ENCODE data around the gene SEMA4F. TPM values are rescaled to one million over a fixed set of nuclear protein-coding genes. Genes with fewer than 3 reads are reported as not detected.

Gene SEMA4F
- total RNA-seq, 4 donors from 2014 or later = 1.3 to 14.5 (median 4.8) TPM

DNA sequence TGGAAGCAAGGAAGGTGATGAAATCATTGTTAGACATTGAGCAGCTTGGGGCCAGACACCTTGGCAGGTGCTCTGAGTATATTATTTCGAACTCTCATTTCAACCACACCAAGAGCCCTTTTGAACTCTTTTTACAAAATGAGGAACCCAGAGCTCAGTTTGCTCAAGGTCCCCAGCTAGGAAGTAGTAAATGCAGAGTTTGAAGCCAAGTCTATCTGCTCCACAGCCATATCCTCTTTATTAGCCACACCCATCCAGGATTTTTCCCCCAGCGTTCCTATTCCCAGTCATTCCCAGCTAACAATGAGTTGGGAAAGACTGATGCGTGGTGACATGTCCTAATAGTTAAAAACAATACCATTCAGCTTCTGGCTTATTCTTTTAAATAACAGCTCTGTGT, 40.2 kb downstream of the SEMA4F start:
- no peaks in the 10 kb centered on the region for H3K27me3 ChIP-seq
- no peak for DNase-seq
- intact Hi-C loops (cut with DNase I; ENCODE audit: low total_unique reads) = no loop called here
- no peaks in the 10 kb centered on the region for H3K4me1 ChIP-seq
- H3K4me3 ChIP-seq = no peak overlapping the region
- H3K27ac ChIP-seq = no peak overlapping the region
- no peaks in the 10 kb centered on the region for H3K36me3 ChIP-seq
- TF ChIP-seq, protein P1, sequence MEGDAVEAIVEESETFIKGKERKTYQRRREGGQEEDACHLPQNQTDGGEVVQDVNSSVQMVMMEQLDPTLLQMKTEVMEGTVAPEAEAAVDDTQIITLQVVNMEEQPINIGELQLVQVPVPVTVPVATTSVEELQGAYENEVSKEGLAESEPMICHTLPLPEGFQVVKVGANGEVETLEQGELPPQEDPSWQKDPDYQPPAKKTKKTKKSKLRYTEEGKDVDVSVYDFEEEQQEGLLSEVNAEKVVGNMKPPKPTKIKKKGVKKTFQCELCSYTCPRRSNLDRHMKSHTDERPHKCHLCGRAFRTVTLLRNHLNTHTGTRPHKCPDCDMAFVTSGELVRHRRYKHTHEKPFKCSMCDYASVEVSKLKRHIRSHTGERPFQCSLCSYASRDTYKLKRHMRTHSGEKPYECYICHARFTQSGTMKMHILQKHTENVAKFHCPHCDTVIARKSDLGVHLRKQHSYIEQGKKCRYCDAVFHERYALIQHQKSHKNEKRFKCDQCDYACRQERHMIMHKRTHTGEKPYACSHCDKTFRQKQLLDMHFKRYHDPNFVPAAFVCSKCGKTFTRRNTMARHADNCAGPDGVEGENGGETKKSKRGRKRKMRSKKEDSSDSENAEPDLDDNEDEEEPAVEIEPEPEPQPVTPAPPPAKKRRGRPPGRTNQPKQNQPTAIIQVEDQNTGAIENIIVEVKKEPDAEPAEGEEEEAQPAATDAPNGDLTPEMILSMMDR (IDR thresholded peaks at IDR 0.05) = no peak
- no peak for TF ChIP-seq POLR2A (IDR thresholded peaks at IDR 0.05)
- no peaks in the 10 kb centered on the region for H3K9me3 ChIP-seq

DNA sequence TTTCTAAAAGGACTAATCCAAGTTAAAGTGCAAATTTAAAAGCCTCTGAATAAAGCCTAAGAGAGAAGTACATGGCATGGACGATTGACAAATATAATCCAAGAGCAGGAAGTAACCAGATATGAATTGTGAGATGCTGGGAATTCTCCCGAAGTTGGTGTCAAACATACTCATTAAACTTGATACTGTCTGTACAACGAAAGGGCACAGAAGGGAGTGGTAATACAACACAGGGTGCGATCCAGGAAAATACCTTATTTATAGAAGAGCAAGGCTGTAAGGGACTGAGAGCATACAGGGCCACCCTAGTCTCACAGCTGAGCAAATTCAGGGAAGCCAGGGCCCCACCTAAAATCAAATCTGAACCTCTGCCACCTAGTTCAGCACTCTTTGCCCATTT, 41.6 kb downstream of the SEMA4F start:
- no peaks in the 10 kb centered on the region for H3K9me3 ChIP-seq
- TF ChIP-seq, protein P1 (IDR thresholded peaks at IDR 0.05) = no peak
- no peak for TF ChIP-seq POLR2A (IDR thresholded peaks at IDR 0.05)
- H3K4me3 ChIP-seq = no peak overlapping the region
- no peaks in the 10 kb centered on the region for H3K27me3 ChIP-seq
- no peaks in the 10 kb centered on the region for H3K4me1 ChIP-seq
- intact Hi-C loops (cut with DNase I; ENCODE audit: low total_unique reads) = no loop called here
- no peak overlapping the region for H3K27ac ChIP-seq
- H3K36me3 ChIP-seq = no peaks in the 10 kb centered on the region
- DNase-seq = no peak

DNA sequence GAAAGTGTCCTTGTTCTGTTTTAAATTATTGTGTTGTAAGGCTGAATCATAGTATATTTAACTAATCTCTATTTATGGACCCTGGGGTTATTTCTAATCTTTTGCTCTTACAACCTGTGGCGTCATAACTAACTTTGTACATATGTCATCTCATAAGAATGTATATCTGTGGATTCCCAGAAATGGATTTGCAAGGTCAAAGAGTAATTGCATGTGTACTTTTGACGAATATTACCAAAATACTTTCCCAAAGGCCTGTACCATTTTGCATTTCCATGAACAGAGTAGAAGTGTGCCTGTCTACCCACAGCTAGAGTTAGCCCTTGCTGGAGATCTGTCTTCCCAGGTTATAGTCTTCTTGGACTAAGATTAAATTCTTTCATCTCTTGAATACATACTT, 42.8 kb downstream of the SEMA4F start:
- Histone ChIP-seq H3K27ac (no peak overlapping the region), H3K4me3 (no peak overlapping the region), H3K27me3 (no peaks in the 10 kb centered on the region), H3K9me3 (no peaks in the 10 kb centered on the region), H3K36me3 (no peaks in the 10 kb centered on the region), H3K4me1 (no peaks in the 10 kb centered on the region)
- intact Hi-C loops (cut with DNase I; ENCODE audit: low total_unique reads) = no loop called here
- TF ChIP-seq, protein P1 (IDR thresholded peaks at IDR 0.05) = no peak
- TF ChIP-seq POLR2A (IDR thresholded peaks at IDR 0.05) = no peak
- no peak for DNase-seq

DNA sequence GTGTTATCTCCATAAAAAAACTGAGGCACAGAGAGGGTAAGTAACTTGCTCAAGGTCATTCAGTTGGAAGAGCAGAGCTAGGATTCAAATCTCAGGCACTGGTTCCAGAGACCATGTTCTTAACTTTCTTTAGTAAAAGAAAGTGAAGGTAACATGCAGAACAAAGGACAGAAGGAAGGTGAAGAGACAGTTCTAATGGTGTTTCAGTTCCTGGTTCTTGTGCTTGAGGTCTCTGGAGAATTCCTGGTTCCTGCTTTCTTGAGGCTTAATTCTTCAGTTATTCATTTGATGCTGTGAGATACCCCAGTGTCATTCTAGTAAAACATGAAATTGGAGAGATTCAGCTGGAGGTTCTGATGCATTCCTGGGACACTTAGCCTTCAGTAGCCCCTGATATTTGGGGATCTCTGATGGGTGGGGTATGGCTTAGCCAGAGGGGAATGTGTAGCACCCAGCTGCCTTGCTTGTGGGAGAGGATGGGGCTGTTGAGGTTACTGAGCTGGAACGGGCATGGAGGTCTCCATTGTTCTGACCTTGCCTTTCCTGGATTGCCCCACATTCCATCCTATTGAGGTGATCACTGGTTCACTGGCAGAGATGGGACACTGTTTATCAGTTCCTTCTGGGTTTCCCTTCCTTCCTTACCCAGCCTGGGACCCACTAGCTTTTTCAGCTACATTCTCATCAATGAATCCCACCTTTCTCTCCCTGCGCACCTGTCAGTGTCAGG, 46.8 kb downstream of the SEMA4F start:
- Histone ChIP-seq H3K9me3 (no peaks in the 10 kb centered on the region), H3K36me3 (no peaks in the 10 kb centered on the region), H3K4me3 (no peak overlapping the region), H3K27ac (no peak overlapping the region), H3K4me1 (no peaks in the 10 kb centered on the region), H3K27me3 (no peaks in the 10 kb centered on the region)
- intact Hi-C loops (cut with DNase I; ENCODE audit: low total_unique reads) = no loop called here
- TF ChIP-seq, protein P1 (IDR thresholded peaks at IDR 0.05) = no peak
- no peak for TF ChIP-seq POLR2A (IDR thresholded peaks at IDR 0.05)
- no peak for DNase-seq

DNA sequence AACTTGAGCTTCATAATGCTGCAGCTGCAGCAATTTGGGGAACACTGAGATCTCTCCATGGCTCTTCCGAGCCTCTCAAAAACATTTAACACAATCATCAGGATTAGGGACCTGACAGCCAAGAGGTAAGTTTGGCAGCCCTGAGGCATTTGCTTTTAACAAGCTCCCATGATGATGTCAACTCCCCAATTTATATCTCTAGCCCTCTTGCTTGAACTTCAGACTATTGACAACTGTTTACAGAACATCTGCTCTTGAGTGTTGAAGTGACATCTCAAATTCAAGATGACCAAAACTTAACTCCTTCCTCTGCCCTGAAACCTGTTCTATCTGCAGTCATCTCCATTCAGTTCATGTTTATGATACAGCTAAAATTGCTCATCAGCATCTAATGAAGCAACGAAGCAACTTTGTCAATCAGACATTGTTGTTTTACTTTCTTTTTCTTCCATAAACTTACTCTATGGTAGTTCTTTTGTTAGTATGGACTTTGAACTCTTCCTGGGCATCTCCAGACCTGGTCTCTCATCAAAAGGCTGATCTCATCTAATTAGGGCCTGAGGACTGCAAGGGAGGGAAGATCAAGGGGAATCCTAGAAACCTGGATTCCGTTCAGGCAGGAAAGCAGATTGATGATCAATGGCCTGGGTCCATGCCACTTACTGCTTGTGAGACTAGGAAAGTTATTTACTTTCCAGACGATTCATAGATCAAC, 48.1 kb downstream of the SEMA4F start:
- no peaks in the 10 kb centered on the region for H3K4me1 ChIP-seq
- H3K4me3 ChIP-seq = no peak overlapping the region
- no peaks in the 10 kb centered on the region for H3K36me3 ChIP-seq
- no peak overlapping the region for H3K27ac ChIP-seq
- H3K9me3 ChIP-seq = no peaks in the 10 kb centered on the region
- no peaks in the 10 kb centered on the region for H3K27me3 ChIP-seq
- intact Hi-C loops (cut with DNase I; ENCODE audit: low total_unique reads) = no loop called here
- TF ChIP-seq, protein P1 (IDR thresholded peaks at IDR 0.05) = no peak
- no peak for TF ChIP-seq POLR2A (IDR thresholded peaks at IDR 0.05)
- no peak for DNase-seq

All from uterus (tissue), 4 donors.